HG03442 (cell line): Measurements from ENCODE around the gene EIF5A2.
A peak's percentile ranks its signal among the peaks of the same experiment; 100 is the strongest.
"Not testable (repeated sequence)": the region's sequence is repeated elsewhere in the genome, so short reads cannot be mapped to it uniquely, and the experiment has no call there.

ENCODE experiments used
- ATAC-seq: cut with Tn5 transposase; IDR thresholded peaks from one replicate; pipeline ENCODE4 v1.9.1; 2021; ENCODE audit warnings: mild to moderate bottlenecking, moderate library complexity; ENCODE audit not compliant: unreplicated experiment

Gene EIF5A2

DNA sequence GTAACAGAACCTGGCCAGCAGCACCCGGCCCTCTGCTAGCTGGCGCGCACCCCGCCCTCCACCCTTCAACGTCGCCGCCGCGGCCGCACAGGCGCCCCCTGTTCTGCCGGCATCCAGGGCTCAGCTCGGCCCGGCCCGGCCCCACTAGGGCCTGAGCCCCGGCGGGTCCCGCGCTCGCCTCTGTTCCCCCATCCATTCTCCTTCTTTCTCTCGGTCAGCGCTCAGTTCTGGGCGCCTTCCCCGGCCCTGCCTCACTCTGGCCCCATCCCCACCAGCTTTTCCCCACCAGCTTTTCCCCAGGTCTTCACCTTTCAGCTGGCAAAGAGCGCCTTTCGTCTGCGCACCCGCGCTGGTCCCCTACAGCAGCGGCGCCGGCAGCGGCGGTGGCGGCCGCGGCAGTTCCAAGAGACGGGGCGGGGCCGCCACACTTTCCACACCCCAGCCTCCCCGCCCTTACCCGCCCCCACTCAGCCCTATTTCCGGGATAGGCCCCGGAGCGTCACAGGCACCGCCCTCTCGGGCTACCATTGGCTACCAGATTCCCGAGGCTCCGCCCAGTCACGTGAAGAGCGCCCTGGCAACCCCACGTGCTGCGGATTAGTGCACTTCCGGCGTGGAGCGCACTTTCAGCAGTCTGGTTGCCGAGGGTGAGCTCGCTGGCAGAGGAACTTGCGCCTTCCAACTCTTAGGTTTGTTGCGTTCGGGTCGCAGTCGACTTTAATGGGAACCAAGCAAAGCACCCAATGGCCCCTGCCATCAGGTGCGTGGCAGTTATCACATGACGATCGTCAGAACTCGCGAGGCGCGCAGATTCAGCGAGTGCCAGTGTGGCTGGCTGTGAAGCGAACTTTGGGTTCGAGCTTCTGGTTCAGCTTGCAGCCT is at the start of gene EIF5A2:
Gene EIF5A2 (minus strand): TSS at position 403 of the 882 bp plus-strand sequence. CDS start 831 bp downstream, outside the sequence.
- peak; percentile 81 for ATAC-seq

DNA sequence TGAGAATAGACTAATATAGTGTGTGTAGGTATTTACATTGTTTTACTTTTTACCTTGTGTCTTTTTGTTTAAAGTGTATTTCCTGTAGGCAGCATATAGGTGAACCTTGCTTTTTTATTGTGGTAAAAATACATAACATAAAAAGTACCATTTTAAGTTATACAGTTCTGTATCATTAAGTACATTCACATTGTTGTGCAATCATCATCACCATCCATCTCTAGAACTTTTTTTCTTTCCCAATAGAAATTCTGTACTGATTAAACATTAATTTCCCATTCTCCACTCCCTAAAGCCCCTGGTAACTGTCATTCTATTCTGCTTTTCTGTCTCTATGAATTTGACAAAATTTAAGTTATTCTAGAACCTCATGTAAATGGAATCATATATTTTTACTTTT is 48.2 kb upstream of the EIF5A2 start:
- no peak for ATAC-seq

DNA sequence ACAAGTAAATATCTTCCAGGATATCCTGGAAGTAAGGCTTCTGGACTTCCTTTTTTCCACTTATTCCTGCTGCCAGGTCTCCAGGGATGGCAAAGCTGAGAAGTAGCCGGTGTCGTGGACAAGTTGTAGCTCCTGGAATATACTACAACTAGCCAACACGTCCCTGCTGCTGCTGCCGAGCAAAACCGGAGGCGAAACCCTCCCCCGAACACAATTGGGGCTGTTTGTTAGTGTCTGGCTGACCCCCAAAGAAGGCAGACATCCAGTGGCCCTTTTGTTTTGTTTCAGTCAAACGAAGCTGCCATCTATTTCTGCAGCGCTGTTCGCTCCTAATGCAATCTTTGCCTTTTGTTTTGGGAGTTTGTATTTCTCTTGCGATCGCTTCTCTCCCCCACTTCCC is 45.3 kb upstream of the EIF5A2 start:
- ATAC-seq = no peak

DNA sequence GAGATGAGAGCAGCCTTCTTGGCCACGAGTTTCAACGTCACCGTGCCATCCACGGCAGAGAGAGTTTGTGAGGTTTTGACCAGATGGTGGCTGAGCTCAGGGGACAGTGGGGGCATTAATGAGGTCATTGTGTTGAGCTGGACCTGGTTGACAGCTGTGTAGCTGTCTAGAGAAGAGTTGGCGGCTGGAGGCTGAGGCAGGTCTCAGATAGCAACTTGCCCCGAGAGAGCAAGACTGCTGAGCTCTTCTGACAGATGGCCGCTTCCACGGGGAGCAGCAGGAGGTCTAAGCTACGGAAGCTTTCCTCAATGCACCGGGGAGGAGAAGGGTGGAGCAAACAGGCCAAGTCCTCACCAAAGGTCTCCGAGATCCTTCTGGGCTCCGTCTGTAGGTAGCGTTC is 44.8 kb upstream of the EIF5A2 start:
- no peak for ATAC-seq

DNA sequence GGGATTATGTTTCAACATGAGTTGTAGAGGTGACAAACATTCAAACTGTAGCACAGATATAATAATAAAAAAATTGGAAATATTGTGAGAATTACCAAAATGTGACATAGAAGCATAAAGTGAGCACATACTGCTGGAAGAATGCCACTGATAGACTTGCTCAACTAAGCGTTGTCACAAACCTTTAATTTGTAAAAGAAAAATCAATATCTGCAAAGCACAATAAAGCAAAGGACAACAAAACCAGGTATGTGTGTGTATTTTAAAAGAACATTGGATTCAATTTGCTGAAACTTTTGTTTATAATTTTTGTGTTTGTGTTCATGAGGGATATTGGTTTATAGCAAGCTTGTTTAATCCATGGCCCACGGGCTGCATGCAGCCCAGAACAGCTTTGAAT is 40.8 kb upstream of the EIF5A2 start:
- no peak for ATAC-seq

- ATAC-seq = no peak
These were observed 38.8 kb upstream of the EIF5A2 start for GRCh38 chr3:170947018-170947769.

GRCh38 chr3:170942011-170942410 is 33.6 kb upstream of the EIF5A2 start:
- ATAC-seq = no peak

GRCh38 chr3:170941551-170941950 is 33.1 kb upstream of the EIF5A2 start:
- no peak for ATAC-seq

DNA sequence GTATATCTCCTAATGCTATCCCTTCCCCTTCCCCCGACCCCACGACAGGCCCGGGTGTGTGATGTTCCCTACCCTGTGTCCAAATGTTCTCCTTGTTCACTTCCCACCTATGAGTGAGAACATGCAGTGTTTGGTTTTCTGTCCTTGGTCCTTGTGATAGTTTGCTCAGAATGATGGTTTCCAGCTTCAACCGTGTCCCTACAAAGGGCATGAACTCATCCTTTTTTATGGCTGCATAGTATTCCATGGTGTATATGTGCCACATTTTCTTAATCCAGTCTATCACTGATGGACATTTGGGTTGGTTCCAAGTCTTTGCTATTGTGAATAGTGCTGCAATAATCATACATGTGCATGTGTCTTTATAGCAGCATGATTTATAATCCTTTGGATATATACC is 24.6 kb upstream of the EIF5A2 start:
- ATAC-seq = not testable (repeated sequence)

DNA sequence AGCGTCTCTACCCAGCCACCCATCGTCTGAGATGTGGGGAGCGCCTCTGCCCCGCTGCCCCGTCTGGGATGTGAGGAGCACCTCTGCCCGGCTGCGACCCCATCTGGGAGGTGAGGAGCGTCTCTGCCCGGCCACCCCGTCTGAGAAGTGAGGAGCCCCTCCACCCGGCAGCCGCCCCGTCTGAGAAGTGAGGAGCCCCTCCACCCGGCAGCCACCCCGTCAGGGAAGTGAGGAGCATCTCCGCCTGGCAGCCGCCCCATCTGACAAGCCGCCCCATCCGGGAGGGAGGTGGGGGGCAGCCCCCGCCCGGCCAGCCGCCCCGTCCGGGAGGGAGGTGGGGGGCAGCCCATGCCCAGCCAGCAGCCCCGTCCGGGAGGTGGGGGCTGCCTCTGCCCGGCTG is 15.1 kb upstream of the EIF5A2 start:
- ATAC-seq = not testable (repeated sequence)

- no peak for ATAC-seq
These were observed 10.3 kb upstream of the EIF5A2 start for GRCh38 chr3:170918715-170919114.

GRCh38 chr3:170914690-170915089 is 6.3 kb upstream of the EIF5A2 start:
- no peak for ATAC-seq

GRCh38 chr3:170914212-170914611 is 5.8 kb upstream of the EIF5A2 start:
- ATAC-seq = no peak

- ATAC-seq = no peak
These were observed 2.6 kb upstream of the EIF5A2 start for GRCh38 chr3:170911051-170911450.

DNA sequence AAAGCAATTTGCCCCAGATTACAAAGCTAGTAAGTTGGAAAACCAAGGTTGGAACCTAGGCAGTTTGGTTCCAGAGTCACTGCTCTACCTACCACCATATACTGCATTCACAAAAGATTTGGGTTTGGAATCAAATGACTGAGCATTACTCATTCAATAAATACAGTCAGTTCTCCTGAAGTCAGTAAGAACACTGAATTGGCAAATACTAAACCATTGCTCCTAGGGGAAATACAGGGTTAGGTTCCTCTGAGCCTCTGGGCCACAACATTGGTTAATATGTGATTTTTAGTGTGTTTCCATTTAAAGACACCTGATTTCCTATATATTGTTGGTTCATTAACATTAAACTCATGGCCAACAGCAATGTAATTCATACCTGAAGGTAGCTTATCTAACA is 2.1 kb upstream of the EIF5A2 start:
- no peak for ATAC-seq

GRCh38 chr3:170909129-170909903 is 879 bp upstream of the EIF5A2 start:
- no peak for ATAC-seq

GRCh38 chr3:170907637-170908234 is 701 bp downstream of the EIF5A2 start:
- ATAC-seq = no peak

DNA sequence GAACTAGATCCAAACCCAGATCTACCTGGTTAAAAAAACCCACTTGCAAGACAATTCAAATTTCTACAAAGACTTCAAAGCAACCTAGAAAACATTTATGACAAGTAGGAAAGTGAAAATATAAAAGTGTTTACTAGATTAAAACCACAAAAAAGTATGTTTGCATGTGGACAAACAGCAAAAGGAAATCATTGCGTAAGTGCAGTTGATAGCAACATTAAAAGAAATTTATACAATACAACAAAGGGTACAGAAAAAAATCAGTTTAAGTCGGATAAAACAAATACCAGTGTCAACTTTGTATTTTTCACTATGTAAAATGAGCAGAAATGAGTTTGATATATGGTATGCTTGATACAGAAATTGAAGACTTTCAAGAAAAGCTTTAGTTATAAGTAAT is 2.6 kb downstream of the EIF5A2 start:
- ATAC-seq = no peak

- no peak for ATAC-seq
These were observed 5.3 kb downstream of the EIF5A2 start for GRCh38 chr3:170903123-170903522.

DNA sequence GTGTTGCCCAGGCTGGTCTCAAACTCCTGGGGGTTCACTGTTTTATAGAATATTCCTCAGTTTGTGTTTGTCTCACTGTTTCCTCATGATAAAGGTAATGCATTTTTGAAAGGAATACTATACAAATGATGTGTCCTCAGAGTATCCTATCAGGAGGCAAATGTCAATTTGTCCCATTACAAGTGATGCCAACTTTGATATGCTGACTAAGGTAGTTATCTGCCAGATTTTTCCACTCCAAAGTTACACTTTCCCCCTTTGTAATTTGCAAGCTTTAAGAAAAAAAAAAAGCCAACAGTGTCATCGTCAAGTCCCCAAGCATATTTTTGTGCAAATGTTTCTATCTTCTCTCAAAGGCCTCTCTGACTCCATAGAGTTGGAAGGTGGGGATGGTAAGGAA is 9.0 kb downstream of the EIF5A2 start:
- ATAC-seq = no peak

DNA sequence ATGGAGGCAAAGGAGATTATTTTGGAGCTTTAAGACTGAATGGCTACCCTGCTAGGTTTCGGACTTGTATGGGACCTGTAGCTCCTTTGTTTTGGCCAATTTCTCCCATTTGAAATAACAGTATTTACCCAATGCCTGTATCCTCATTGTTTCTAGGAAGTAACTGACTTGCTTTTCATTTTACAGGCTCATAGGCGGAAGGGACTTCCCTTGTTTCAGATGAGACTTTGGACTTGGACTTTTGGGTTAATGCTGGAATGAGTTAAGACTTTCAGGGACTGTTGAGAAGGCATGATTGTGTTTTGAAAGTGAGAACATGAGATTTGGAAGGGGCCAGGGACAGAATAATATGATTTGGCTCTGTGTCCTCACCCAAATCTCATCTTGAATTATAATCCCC is 10.5 kb downstream of the EIF5A2 start:
- no peak for ATAC-seq
